NCI-H2107 treated with DMSO at 0.1 percent for 48 hours (cell line): Measurements from ENCODE around the gene LRRIQ4.

Experiments
- DNase-seq: peaks from one replicate; lab custom pipeline; 2025; ENCODE audit not compliant: unreplicated experiment; lab: John Stamatoyannopoulos, UW

Gene LRRIQ4

DNA sequence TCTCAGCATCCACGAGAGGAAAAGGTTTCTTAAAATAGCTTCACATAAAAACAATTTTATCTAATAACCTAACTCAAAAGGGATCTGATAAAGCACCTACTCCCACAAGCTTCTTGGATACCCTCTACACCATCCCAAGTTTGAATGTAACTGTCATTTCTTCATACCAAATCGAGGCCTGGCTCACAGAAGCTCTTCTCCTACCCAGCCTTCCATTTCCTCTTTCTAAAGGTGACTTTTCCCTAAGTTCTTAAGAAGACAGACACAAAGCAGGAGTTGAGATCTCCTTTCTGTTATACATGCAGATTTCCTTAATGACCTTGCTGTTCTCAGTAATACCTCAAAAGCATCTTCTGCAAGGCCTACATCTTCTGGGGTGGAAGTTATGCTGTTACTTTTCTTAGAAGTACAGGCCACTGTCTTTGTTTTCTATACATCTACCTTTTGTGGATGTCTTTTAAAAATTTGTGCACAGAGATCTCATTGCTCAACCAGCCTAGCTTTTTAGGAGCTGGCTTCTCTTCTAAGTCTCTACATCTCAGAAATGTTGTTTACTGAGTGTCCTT lies 3.4 kb upstream of the LRRIQ4 start:
- no peak for DNase-seq

DNA sequence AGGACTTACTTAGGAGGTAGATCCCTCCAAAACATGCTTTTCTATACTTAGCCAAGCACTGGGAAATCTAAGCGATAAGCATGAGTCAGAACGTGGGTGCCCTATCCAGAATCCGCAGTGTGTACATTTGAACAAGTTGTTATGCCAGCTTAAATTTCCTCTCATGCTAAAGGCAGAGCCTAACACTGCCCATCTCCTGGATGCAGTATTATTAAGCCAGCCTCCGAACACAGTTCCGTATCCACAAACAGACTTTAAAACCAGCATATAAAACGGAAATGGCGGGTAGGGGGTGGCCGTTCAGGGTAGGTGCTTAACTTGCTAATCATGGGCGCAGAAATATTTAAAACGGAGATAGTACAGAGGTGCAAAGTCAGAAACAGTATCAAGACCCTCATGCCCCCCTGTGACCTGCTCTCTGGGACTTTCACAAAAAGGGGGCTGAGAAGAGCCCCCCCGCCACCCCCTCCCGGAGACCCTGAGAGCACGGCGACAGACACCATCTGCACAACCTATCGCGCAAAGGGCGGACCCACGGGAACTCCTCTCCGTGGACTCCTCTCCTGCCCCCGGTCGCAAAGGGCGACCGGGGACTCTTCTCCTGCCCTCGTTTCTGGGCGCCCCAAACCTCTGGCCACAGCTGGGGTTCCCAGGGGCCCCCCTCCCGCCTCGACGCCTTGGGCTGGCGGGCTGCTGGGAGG lies 889 bp upstream of the LRRIQ4 start:
- DNase-seq: peak; percentile 81

DNA sequence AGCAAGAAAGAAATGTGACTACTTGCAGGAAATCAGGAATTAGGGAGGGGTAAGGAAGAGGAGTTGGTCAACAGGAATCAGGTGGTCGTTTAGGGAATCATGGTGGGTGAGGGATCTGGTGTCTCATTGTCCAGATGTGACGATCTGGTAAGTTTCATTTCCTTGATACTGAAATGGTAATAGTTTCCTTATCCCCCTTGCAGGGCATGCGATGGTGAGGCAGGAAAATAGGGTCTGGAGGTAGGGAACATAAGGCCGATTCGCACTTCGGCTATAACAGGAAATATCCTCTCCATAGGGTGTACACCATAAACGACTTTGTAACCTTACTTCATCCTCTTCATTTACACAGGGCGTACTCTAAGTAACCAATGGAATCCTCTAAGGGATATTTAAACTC lies 608 bp downstream of the LRRIQ4 start:
- no peak for DNase-seq

DNA sequence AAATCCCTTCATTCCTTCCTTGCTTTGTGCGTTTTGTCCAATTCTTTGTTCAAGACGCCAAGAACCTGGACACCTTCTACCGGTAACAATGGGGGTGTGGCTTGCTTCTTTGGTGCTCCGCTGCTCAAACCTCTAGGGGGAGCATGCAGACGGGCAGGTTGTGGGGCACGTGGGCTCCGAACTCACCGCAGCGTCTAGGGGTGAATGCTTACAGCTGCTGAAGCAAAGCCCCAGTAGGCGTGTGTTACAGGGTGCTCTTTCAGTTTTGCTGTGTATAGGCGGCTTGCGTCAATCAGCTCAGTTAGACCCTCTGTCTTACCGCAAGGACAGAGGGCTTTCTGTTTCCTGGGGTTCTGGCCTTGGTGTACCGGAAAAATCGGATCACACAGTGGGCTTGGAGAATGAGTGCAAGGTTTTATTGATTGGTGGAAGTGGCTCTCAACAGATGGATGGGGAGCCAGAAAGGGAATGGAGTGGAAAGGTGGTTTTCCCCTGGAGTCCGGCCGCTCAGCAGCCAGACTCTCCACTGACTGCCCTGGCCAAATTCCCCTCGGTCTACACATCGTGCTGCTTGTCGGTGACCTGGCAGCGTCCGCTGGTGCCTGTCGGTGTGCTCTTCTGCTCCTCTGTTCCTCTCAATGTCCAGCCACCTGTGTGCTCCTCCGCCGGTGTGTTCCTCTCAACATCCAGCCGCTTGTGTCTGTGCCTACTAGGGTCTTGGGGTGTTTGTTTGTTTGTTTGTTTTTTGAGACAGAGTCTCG lies 1.3 kb downstream of the LRRIQ4 start:
- DNase-seq: peak; percentile 65

DNA sequence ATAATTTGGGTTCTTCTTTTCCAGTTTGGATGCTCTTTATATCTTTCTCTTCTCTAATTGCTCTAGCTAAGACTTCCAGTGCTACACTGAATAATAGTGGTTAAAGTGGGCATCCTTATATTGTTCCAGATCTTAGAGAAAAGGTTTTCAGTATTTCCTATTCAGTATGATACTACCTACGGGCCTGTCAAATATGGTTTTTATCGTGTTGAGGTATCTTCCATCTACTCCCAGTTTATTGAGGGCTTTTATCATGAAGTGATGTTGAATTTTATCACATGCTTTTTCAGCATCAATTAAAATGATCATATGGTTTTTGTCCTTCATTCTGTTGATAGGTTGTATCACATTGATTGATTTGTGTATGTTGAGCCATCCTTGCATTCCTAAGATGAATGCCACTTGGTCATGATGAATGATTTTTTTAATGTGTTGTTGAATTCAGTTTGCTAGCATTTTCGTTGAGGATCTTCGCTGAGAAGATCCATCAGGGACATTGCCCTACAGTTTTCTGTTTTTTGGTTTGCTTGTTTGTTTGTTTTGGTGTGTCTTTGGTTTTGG lies 3.0 kb downstream of the LRRIQ4 start:
- DNase-seq: no peak

DNA sequence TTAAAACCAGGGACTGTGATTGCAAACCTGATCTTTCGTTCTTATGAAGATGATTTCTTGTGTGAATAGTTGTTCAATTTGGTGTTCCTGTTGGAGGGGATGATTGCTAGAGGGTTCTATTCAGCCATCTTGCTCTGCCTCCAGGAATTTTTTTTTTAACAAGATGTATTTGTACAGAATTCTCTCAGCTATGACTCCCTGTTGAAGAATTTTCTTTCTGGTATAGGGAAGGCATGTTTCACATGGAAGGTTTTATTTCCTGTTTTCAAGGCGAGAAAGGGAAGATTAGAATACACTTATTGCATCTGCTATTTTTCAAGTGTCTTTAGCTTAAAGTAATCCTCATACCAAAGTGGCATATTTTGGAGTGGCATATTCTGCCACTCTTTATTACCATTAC lies 5.6 kb downstream of the LRRIQ4 start:
- no peak for DNase-seq

DNA sequence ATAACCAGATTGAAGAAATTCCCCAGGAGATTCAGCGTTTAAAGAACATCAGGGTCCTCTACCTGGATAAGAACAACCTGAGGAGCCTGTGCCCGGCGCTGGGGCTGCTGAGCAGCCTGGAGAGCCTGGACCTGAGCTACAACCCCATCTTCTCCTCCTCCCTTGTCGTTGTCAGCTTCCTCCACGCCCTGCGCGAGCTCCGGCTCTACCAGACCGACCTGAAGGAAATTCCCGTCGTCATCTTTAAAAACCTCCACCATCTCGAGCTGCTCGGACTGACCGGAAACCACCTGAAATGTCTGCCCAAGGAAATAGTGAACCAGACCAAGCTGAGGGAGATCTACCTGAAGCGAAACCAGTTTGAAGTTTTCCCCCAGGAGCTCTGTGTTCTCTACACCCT lies 9.4 kb downstream of the LRRIQ4 start:
- DNase-seq: peak; percentile 79

DNA sequence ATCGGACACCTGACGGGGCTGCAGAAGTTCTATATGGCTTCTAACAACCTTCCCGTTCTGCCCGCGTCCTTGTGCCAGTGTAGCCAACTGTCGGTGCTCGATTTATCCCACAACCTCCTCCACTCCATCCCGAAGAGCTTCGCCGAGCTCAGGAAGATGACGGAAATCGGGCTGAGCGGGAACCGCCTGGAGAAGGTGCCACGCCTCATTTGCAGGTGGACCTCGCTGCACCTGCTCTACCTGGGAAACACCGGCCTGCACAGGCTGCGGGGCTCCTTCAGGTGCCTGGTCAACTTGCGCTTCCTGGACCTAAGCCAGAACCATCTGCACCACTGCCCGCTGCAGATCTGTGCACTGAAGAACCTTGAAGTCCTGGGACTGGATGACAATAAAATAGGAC lies 9.9 kb downstream of the LRRIQ4 start:
- peak; percentile 79 for DNase-seq

DNA sequence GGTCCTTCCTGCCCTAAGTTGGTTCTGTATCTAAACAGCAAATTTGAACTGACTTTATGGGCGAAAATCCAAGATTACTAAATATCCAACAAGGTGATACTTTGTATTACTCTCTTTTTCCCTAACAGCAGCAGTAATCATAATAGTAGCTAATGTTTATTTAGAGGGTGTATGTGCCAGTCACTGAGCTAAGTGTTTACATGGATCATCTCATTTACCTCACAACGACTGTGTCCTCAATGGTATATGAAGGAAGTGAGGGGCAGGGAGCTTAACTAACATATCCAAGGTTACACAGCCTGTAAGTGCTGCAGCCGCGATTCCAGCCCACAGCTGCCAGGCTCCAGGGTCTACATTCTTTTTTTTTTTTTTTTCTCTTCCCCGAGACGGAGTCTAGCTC lies 10.3 kb downstream of the LRRIQ4 start:
- peak; percentile 55 for DNase-seq

DNA sequence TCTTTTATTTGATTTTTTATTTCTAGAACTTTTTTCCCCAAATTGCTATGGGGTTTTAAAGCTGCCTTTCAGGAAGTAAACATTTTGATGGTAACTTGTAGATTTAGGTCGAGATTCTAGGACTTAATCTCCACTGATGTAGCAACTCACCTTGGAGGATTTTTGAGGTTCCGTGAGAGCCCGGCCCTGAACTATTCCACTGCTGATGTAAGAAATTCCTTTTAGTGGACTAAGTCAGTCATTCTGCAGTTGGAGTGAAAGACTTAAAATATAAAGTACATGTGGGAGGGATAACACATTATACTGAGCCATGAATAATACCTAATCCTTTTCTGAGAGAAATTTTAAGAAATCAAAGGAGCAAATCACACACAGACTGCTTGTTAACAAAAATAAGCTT lies 12.6 kb downstream of the LRRIQ4 start:
- DNase-seq: no peak

DNA sequence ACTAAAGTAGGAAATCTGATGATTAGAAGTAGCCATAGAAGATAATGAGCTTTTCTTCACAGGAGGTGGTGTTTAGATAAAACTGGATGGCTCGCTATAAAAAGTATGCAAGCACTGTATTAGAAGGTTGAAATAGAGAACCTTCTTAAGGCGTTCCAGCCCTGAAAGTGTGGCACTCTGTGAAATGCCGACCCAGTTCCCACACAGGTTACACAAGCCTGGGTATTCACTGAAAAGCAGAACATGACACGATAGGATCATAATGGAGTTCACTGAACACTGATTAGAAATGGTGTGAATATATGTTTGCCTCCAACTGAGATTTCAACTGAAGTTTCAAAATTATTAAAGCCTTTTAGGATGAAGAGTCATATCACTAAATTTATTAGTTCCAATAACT lies 15.0 kb downstream of the LRRIQ4 start:
- DNase-seq: no peak

DNA sequence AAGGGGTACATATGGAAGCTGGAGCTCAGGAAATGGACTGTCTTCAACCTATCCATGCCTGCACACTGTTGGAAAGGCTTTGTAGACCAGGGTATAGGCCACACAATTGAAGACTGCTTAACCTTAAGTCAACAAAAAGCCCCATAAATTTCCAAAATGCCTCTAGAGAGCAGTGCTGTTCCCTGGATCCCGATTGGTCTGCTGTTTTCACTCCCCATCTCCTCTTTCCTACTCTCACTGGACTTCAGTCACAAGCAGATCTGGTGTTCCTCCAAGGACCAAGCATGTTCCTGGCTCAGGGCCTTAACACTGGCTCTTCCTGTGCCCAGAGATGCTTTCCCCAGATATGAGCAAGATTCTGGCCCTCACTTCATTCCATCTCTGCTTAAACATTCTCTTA lies 22.9 kb downstream of the LRRIQ4 start:
- no peak for DNase-seq

DNA sequence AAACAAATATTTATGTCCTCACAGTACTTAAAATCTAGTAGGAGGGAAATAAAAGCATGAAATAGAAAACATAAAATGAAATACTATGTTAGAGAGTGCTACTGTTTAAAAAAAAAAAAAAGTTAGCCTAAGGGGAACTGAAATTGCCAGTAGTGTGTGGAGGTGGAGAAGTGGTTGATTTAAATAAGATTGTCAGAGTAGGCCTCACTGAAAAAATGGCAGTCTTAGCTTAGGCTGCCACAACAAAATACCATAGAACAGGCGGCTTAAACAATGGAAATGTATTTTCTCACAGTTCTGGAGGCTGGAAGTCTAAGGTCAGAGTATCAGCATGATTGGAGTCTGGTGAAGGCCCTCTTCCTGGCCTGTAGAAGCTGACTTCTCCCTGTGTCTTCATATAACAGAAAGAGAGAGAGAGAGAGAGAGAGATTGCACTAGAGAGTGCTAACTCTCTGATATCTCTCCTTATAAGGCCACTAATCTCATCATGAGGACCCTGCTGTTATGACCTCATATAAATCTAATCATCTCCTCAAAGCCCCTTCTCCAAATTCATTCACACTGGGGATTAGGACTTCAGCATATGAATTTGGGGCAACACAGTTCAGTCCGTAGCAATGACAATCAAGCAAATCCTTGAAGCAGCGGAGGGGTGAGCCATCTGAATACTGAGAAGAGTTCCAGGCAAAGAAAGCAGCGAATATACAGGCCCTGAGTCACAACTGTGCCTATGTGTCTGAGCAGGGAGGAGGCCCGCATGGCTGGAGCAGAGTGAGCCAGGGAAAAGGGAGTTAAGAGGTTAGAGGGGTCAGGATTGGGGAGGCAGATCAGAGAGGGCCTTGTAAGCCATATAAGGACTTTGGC lies 23.6 kb downstream of the LRRIQ4 start:
- no peak for DNase-seq

DNA sequence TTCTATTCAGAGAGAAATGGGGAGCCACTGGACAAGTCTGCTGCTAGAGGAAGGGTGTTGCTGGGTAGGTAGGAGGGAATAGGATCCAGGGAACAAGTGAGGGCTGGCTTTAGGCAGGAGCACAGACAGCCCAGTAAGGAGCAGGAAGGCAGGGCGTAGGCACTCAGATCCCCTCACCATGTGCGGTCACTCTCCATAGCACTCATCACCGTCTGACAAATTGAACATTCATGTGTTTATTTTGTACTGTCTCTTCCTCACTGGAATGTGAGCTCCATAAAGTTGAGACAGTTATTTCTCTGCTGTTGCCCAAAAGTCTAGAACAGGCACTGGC lies 24.2 kb downstream of the LRRIQ4 start:
- no peak for DNase-seq

DNA sequence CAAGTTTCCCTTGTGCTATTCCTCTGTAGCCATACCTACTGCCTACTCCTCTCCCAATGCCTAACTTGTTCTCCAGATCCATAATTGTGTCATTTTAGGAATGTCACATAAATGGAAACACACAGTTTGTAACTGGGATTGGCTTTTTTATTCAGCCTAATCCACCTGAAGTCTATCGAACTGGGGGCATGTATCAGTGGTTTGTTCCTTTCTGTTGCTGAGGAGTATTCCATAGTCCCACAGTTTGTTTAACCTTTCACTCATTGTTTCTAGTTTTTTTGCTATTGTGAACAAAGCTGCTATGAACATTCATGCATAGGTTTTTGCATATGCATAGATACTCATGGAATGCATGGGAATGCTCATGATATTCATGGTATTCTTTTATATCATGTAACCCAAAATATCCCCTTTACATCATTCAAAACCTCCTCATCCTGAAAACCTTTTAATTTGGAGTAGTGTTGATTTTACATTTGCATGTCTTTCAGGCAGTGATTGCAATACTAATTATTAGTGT lies 25.9 kb downstream of the LRRIQ4 start:
- DNase-seq: no peak

DNA sequence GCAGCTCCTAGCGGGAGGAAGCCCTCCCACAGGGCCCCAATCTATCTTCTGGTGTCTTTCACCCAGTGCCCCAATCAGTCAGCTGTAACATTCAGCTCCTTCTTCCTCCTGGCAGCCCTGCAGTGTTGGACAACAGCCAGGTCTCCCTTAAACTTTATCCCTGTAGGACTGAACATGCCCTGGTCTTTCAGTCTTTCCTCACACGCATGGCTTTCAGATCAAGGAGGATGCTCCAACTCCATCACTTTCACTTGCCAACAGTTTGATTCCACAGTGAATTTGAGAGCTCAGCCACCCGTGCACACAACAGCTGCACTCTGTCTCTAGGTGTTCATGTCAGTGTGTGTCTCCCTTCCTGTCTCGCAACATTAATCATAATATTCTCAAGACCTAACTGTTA lies 28.5 kb downstream of the LRRIQ4 start:
- no peak for DNase-seq

DNA sequence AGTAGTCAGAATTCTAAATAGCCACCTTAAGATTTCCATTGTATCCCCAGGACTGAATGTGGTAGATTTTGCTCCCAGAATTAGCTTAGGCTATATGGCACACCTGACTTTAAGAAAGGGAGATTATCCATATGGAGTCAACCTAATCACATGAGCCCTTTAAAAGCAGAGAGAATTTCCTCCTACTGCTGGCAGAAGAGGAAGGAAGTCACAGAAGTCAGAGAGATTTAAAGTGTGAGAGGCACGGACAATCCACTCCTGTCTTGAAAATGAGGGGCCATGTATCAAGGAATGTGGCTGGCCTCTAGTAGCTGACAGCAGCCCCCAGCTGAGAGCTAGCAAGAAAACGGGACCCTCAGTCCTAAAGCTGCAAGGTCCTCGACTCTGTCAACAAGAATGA lies 30.3 kb downstream of the LRRIQ4 start:
- no peak for DNase-seq

DNA sequence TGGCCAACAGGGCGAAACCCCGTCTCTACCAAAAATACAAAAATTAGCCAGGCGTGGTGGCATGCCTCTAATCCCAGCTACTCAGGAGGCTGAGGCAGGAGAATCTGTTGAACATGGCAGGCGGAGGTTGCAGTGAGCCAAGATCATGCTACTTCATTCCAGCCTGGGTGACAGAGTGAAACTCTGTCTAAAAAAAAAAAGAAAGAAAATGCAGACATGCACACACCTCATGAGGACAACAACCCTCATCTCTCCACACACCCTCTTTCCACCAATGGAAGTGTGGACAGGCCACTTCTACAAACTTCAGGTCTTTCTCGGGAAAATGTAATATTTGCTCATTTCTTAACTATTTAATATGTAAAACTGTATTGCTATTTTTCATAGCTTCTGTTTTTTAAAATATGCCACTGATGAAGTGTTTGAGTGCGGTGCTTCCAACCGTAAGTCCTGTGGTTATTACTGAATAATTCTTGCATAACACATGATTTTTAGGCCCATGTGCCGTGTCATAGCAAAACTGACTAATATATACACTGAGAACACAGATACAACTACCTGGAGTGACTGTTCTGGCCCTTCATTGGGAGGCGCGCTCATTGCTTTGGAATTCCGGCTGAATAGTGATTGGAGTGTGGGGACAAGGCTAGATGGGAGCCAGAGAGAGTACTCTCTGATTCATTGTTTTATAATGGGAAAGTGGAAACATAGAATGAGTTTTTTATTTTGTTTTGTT lies 34.0 kb downstream of the LRRIQ4 start:
- DNase-seq: no peak

DNA sequence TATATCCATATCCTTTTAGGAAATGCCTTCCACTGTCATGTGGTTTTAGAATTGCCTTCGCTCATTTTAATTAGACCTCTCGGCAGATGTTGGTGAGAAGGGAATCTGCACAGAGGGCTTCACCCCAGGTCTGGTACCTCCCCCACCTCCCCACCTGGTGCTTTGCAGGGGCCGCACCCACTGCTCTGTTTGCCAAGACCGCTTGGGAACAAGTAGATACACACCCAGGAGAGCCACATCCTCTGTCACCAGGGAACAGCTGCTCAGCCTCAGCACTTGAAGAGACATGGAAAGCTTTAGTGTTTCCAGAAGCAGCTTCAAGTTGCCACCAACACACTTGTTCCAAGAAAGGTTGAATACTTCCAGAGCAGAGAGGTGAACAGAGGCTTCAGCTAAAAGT lies 35.2 kb downstream of the LRRIQ4 start:
- DNase-seq: peak; percentile 87

DNA sequence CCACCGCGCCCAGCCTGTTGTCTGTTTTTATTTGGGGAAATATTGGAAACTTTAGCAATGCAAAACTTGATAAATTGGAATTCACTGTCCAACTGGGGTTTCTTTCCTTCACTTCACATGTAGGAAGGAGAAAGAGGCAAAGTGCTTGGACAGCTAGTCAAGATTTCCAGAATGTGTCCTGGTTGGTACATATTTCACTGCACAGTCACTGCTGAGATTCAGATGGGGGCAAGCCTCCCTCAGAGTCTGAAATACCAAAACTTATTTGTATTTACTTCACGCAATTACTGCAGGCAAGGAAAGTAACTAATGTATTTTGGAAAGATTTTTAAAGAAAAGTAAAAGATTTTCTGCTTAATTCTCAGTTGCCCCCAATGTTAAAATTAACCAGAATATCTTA lies 36.1 kb downstream of the LRRIQ4 start:
- no peak for DNase-seq
